Cardiac muscle cell (in vitro differentiated cells and primary cell): ENCODE data around the gene CNBD2. TPM values are rescaled to one million over a fixed set of nuclear protein-coding genes. Genes with fewer than 3 reads are reported as not detected.
"Not testable (repeated sequence)": the region's sequence is repeated elsewhere in the genome, so short reads cannot be mapped to it uniquely, and the experiment has no call there.

Experiments used
- DNase-seq, 2 donors: peaks; one replicate each; pipeline versions ENCODE4 v3.0.0 to v3.0.0-alpha.2; 2010 to 2017; ENCODE audit warnings: low read depth in 1 of 2, low spot score in 1 of 2
- H3K27ac ChIP-seq: fragments of 200-600 bp; sonication (generic); 2 replicates; pipeline ENCODE4 v1.5.1; 2016
- H3K27me3 ChIP-seq: fragments of 200-600 bp; sonication (generic); 2 replicates; pipeline ENCODE4 v1.6.0; 2016; ENCODE audit warnings: control low read depth
- H3K36me3 ChIP-seq: fragments of 200-600 bp; sonication (generic); 2 replicates; pipeline ENCODE4 v1.5.1; 2016; ENCODE audit warnings: control low read depth
- H3K4me1 ChIP-seq: fragments of 200-600 bp; sonication (generic); 2 replicates; pipeline ENCODE4 v1.8.1; 2017; ENCODE audit warnings: low read depth, mild to moderate bottlenecking, mixed run types
- H3K4me3 ChIP-seq: fragments of 200-600 bp; sonication (generic); 2 replicates; pipeline ENCODE4 v1.5.1; 2016; ENCODE audit warnings: mild to moderate bottlenecking
- H3K9me3 ChIP-seq: fragments of 200-600 bp; sonication (generic); 2 replicates; pipeline ENCODE4 v1.5.1; 2017; ENCODE audit warnings: low read depth, mild to moderate bottlenecking, control low read depth
- CTCF ChIP-seq: IDR thresholded peaks from 2 replicates; pipeline ENCODE4 v1.5.1; 2012; ENCODE audit warnings: low read depth, mild to moderate bottlenecking, low read length
- polyA plus RNA-seq: library from polyadenylated mRNA; unstranded; fragments of >200 nt; fragmentation: Nextera tagmentation; extraction: Ambion mirVana; gene quantifications from 2 replicates; pipeline ENCODE4 v1.2.1, GENCODE V29; 2016
- total RNA-seq: library from RNA; depleted of rRNA; stranded (reverse); fragments of >200 nt; gene quantifications from 2 replicates; pipeline ENCODE4 v1.2.3, GENCODE V29; 2016

CNBD2 gene
- total and polyA plus RNA-seq, 2 experiments from 2014 or later = 0.82 to 10.4 TPM

GRCh38 chr20:35985806-35986205, 17.4 kb downstream of the CNBD2 start:
- H3K9me3 ChIP-seq = no peaks in the 10 kb centered on the region
- no peak for TF ChIP-seq CTCF
- no peaks in the 10 kb centered on the region for H3K36me3 ChIP-seq
- no peaks in the 10 kb centered on the region for H3K4me1 ChIP-seq
- H3K27ac ChIP-seq = no peak overlapping the region
- DNase-seq = no peak
- no peak overlapping the region for H3K4me3 ChIP-seq
- H3K27me3 ChIP-seq = peaks cover 3% of the 10 kb centered on the region

GRCh38 chr20:35988910-35989463, 20.6 kb downstream of the CNBD2 start:
- DNase-seq = peak in 1 of 2 donors; percentile 44
- no peak for TF ChIP-seq CTCF
- H3K4me1 ChIP-seq = no peaks in the 10 kb centered on the region
- H3K36me3 ChIP-seq = no peaks in the 10 kb centered on the region
- no peaks in the 10 kb centered on the region for H3K9me3 ChIP-seq
- peaks cover 3% of the 10 kb centered on the region for H3K27me3 ChIP-seq
- no peak overlapping the region for H3K27ac ChIP-seq
- H3K4me3 ChIP-seq = no peak overlapping the region

GRCh38 chr20:35991142-35991771, 22.9 kb downstream of the CNBD2 start:
- DNase-seq = peak; percentile 48 to 54
- H3K27ac ChIP-seq = no peak overlapping the region
- H3K27me3 ChIP-seq = peaks cover 3% of the 10 kb centered on the region
- H3K36me3 ChIP-seq = no peaks in the 10 kb centered on the region
- peaks cover 4% of the 10 kb centered on the region for H3K4me1 ChIP-seq
- no peaks in the 10 kb centered on the region for H3K9me3 ChIP-seq
- H3K4me3 ChIP-seq = no peak overlapping the region
- TF ChIP-seq CTCF = peak; percentile 65

- Histone ChIP-seq H3K27me3 (peaks cover 3% of the 10 kb centered on the region), H3K4me1 (peaks cover 11% of the 10 kb centered on the region), H3K36me3 (no peaks in the 10 kb centered on the region), H3K9me3 (no peaks in the 10 kb centered on the region), H3K4me3 (no peak overlapping the region), H3K27ac (no peak overlapping the region)
- peak; percentile 72 to 76 for DNase-seq
- peak; percentile 88 for TF ChIP-seq CTCF
Observed at GRCh38 chr20:35992713-35993335, 24.4 kb downstream of the CNBD2 start.

GRCh38 chr20:35994994-35995453, 26.6 kb downstream of the CNBD2 start:
- Histone ChIP-seq H3K36me3 (no peaks in the 10 kb centered on the region), H3K27ac (no peak overlapping the region), H3K9me3 (no peaks in the 10 kb centered on the region), H3K4me1 (peaks cover 11% of the 10 kb centered on the region), H3K27me3 (no peaks in the 10 kb centered on the region), H3K4me3 (no peak overlapping the region)
- peak; percentile 89 to 93 for DNase-seq
- TF ChIP-seq CTCF = peak; percentile 98

GRCh38 chr20:35996492-35996891, 28.1 kb downstream of the CNBD2 start:
- not testable (repeated sequence) for DNase-seq, H3K4me3 ChIP-seq, H3K36me3 ChIP-seq, H3K27ac ChIP-seq, H3K27me3 ChIP-seq, H3K9me3 ChIP-seq
- H3K4me1 ChIP-seq = peaks cover 11% of the 10 kb centered on the region

GRCh38 chr20:36001331-36001730, 32.9 kb downstream of the CNBD2 start:
- not testable (repeated sequence) for H3K4me1 ChIP-seq, H3K9me3 ChIP-seq, H3K4me3 ChIP-seq, DNase-seq, H3K27ac ChIP-seq, H3K27me3 ChIP-seq, H3K36me3 ChIP-seq
